Astrocyte of the hippocampus (primary cell): Measurements from ENCODE around the gene TTYH3.
A peak's percentile ranks its signal among the peaks of the same experiment; 100 is the strongest.

Experiments used
- DNase-seq: peaks from one replicate; pipeline ENCODE4 v3.0.0; 2011; ENCODE audit warnings: low read depth, low spot score

The TTYH3 gene

GRCh38 chr7:2647594-2648172, 15.9 kb downstream of the TTYH3 start:
- no peak for DNase-seq

- DNase-seq: no peak
Measured at GRCh38 chr7:2649139-2649838, 17.5 kb downstream of the TTYH3 start.

DNA sequence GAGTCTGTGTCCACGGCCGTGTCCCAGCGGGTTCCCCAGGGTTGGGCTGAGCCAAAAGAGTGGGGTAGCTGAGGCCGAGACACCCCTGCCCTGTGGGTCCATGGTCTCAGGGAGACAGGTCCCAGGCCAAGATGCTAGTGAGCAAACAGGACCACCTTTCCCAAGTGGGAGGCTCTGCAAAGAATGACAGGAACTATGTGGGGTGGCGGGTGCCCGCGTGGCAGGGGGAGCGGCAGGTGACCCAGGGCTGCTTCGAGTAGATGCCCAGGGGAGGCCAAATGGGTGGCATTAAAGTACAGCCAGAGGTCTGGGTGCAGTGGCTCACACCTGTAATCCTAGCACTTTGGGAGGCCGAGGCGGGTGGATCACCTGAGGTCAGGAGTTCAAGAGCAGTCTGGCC, 18.2 kb downstream of the TTYH3 start:
- no peak for DNase-seq

DNA sequence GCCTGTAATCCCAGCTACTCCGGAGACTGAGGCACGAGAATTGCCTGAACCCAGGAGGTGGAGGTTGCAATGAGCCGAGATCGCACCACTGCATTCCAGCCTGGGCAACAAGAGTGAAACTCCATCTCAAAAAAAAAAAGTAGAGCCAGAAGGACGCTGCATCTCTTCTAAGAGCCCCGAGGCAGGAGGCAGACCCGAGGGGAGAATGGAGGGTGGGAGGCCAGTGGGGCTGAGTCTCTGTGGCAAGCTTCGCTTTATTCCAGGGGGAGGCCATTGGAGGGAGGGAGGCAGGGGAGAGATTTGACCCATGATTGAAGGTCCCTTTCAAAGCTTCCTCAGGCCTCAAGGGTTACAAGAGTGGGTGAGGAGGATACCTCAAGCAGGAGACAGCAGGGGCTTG, 18.7 kb downstream of the TTYH3 start:
- peak; percentile 63 for DNase-seq

DNA sequence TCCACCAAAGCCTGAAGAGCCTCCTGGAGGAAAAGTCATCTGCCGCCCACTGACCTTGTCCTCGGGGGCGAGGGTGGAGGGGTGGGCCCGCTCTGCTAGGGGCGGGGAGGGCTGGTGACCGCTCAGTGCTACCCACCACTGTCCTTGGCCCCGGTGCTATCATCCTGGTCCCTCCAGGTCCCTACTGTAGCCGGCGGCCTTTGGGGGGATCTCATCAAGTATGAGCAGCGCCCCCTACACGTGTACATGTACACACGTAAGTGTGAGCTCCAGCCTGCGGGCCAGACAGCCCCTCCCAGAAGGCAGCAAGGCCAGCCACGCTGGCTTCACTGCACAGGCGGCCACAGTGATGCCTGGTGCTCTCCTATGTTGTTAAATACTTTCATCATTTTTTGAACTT, 19.6 kb downstream of the TTYH3 start:
- DNase-seq: peak; percentile 46

DNA sequence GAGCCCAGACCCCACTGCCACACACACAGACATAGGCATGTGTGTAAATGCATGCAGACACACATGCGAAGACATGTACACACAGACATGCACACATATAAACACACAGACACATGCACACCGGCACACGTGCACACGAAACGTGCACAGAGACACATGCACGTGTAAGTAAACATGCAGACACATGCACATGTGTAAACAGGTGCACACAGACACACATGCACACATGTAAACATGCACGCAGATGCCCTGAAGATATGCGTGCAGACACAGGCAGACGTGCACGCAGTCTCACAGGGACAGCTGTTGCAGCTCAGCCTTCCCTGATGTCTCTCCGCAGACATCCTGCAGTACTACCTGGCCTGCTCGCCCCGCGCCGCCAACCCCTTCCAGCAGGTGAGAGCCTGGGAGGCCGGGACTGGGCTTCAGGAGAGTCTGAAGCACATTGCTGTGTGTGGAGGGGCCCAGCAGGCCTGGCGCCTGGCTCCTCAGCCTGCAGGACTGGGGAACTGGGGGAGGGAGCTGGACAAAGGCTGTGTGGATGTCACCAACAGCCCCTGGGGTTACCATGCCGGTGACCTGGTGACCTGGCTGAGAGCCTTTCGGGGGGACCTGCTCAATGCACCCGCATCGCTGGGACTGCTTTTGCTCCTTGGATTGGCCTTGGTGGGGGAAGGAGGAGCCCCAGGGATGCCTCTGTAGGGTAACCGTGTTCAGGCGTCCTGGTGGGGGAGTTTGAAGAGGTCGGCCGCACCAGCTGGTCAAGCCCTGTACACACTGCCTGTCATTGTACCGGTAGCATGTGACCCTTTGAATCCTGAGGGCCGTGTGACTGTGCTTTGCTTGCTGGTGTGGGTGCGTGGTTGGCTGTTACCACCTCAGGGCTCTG, 20.3 kb downstream of the TTYH3 start:
- DNase-seq: no peak

- no peak for DNase-seq
Measured at GRCh38 chr7:2652736-2653060, 20.9 kb downstream of the TTYH3 start.

DNA sequence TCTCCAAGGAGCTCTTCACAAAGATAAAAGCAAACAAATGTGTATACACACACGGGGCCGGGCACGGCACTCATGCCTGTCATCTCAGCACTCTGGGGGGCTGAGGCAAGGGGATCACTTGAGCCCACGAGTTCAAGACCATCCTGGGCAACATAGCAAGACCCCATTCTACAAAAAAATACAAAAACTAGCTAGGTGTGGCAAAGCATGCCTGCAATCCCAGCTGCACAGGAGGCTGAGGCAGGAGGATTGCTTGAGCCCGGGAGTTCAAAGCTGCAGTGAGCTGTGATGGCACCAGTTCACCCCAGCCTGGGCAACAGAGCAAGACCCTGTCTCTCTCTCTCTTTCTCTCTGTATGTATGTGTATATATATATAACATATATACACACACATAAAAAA, 22.3 kb downstream of the TTYH3 start:
- no peak for DNase-seq

- DNase-seq: no peak
Measured at GRCh38 chr7:2655870-2656614, 24.3 kb downstream of the TTYH3 start.

DNA sequence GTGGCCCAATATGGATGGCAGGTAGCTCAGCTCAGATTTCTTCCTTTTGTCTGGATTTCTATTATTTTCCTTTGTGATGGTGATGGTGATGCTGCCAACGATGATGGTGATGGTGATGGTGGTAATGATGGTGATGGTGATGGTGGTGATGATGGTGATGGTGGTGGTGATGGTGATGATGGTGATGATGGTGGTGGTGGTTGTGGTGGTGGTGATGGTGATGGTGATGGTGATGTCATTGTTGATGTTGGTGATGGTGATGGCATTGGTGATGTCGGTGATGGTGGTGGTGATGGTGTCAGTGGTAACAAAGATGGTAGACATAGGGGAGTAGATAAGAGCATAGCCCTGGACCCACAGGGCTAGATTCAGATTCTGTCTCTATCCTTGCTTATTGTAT, 25.4 kb downstream of the TTYH3 start:
- no peak for DNase-seq

GRCh38 chr7:2657920-2658671, 26.3 kb downstream of the TTYH3 start:
- no peak for DNase-seq

- DNase-seq: no peak
Measured at GRCh38 chr7:2658941-2659340, 27.2 kb downstream of the TTYH3 start.

DNA sequence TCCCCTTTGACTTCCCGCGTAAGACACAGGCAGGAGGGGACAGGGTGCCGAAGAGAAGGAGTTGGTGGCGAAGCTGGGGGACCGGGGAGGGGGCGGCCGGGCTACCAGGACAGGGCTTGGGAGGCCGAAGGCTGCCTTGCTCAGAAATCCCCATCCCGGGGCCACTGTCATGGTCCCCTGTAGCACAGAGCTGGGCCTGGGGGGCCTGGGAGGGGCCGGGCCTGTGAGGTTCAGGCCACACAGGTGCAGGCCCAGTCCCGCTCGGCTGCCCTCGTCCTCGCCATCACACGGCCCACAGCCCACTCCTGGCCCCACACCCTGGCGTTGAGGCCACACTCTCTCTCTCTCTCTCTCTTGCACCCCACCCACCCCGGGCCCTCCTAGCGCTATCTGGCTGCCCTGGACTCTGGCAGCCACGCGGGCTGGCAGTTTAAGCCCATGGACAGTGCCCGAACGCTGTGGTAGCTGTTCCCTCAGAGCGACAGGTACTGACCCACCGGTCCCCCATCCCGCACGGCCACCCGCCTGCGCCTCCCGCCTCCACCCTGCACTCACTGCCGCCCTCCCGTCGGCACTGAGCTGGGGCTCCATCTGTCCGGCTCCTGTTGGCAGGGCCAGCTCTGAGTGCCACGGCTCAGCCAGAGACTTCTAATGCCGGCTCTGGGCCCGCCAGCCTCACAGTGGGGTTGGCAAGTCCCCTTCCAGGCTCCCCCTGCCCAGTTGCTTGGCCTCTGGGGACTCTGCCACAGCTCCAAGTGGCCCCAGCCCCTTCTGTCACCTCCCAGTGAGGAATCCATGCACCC, 28.0 kb downstream of the TTYH3 start:
- DNase-seq: no peak

- DNase-seq: no peak
Measured at GRCh38 chr7:2660359-2661095, 28.7 kb downstream of the TTYH3 start.

DNA sequence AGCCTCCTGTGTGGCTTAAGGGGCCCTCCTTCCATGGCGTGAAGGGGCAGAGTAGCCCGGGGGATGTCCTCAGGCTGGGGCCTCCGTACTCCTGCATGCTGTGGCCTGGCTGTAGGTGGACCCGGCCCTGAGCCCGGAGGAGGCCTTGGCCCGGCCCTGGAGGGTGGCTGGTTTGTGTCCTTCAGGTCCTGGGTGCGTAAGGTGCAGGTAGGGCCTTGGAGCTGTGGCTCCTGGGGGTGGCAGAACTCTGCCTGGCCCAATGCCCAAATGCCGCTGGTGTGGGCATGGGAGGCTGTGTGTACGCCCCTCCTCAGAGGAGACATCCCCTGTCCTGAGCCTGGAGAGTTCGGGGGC, 29.3 kb downstream of the TTYH3 start:
- no peak for DNase-seq

- no peak for DNase-seq
Measured at GRCh38 chr7:2661602-2662272, 30.0 kb downstream of the TTYH3 start.

DNA sequence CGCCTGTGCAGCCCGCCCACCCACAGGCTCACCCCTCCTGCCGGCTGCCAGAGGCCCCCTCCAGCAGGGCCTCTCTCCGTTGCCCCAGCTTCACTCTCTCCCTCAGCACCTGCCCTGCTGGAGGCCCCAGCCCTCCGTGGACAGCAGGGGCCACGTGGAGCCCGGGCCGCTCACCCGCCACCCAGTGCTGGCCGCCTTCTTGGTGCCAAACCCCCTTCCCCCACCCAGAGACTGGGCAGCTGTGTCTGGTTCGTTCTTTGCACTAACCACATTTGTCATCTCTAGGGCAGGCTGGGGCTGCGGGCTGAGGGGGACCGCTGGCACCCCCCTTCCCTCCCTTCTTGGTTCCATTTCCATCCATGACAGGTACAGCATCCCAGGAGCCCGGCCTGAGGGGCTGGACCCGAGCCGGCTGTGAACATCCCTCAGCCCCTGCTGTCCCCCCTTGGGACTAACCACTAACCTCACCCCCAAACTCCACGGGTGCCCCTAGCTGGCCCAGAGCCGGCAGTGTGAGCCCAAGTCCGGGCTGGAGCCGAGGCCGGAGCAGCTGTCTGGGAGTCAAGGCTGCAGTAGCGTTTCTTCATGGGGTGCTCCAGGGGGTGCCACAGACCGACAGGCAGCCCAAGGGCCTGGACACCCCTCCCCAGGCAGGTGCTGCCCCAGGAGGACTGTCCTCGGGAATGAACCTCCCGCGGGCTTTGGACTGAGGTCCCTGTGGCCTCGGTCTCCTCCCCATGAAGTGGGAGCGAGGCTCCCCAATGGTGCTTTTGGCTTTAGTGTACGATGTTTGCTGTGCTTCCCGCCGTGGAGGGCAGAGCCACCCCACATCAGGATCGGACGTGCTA, 30.7 kb downstream of the TTYH3 start:
- no peak for DNase-seq

DNA sequence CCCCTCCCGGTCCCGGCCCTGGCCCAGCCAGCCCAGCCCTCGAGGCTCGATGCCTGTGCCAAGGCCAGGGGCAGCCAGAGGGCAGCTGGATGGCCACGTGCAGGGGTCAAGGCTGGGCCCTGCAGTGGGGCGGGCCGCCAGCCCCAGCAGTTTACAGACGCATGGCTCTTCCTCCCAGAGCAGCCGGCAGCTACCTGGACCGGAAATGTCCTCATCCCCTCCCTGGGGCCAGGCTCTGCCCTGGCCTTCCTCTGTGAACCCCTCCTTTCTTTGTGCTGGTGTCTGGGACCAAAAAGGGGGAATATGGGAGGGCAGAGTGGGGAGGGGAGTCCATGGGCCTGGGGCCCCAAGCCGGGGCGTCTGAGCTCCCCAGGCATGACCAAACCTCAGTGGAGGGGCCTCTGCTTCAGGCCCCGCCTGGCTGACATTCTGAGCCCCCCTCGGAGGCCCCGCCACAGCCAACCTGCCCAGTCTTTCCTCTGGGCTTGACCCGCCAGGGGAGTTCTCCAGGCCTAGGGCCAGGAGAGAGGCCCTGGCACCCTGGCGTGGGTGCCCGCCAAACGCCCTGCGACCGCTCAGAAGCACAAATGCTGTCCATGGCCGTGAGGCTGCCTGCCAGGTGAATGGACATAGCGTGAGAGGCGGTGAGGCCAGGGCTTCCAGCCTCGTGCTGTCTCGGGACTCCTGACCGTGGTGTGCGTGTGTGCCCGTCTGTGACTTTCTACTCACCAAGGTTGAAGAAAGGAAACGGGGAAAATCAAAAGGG, 31.5 kb downstream of the TTYH3 start:
- DNase-seq: no peak
